Stimulated activated CD8-positive, alpha-beta memory T cell treated with anti-CD3 and anti-CD28 coated beads, Interleukin-4, amount 100 ng/mL, for 24 hours (primary cell): ENCODE data around the gene ERVFRD-1.

Experiments used
- DNase-seq: peaks from one replicate; pipeline ENCODE4 v3.0.0-alpha.2; 2020; ENCODE audit warnings: low read depth

Gene ERVFRD-1, protein sequence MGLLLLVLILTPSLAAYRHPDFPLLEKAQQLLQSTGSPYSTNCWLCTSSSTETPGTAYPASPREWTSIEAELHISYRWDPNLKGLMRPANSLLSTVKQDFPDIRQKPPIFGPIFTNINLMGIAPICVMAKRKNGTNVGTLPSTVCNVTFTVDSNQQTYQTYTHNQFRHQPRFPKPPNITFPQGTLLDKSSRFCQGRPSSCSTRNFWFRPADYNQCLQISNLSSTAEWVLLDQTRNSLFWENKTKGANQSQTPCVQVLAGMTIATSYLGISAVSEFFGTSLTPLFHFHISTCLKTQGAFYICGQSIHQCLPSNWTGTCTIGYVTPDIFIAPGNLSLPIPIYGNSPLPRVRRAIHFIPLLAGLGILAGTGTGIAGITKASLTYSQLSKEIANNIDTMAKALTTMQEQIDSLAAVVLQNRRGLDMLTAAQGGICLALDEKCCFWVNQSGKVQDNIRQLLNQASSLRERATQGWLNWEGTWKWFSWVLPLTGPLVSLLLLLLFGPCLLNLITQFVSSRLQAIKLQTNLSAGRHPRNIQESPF

DNA sequence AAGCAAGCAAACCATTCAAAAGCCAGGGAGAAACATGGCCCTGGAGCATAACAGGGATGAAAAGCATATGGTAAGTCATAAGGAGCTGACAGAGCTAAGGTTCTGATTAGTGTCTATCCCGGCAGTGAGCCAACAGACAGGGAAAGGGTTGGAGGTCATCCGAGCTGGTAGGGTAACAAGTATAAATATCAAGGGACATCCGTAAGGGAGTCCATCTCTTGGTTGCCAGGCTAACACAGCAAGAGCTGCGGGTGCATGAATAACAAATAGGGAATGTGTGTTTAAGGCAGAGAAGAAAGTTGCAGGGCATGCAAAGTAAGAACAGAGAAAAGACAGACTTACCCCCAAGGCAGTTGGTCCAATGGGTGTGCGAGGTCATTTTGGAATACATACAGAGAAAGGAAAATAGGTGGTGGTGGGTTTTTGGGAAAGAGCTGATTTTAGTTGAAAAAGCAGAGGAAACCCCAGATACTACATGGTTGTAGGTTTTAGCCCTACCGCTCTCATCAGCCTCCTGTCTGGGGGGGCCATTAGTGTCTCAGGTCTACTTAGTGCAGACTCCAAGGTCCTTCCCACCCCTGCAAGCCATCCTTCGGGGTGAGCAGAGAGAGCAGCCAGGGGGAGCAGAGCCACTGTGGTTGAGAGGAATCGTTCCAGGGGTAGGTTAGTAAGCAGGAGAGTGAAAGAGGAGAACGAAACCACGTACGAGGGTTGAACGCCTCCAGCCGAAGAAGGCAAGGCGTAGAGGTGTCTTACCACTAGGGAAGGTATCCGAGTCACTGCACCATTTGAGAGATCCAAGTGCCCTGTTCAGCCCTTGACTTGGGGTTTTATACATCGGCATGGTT lies at the start of gene ERVFRD-1:
ERVFRD-1 (minus strand) TSS at position 805 of the 848 bp plus-strand sequence. CDS start 6,415 bp downstream, outside the sequence.
- no peak for DNase-seq

DNA sequence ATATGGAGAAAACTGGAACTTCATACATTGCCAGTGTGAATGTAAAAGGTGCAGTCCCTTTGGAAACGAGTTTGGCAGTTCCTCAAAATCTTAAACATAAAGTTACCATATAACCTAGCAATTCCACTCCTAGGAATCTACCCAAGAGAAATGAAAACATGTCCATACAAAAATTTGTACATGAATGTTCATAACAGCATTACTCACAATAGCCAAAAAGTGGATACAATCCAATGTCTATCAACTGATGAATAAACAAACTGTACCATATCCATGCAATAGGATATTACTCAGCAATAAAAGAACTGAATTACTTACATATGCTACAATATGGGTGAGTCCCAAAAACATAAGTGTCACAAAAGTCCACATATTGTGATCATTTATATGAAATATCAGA lies 48.7 kb upstream of the ERVFRD-1 start:
- no peak for DNase-seq

- no peak for DNase-seq
Observed at GRCh38 chr6:11155589-11155988, 44.1 kb upstream of the ERVFRD-1 start.

- no peak for DNase-seq
Observed at GRCh38 chr6:11153447-11153846, 41.9 kb upstream of the ERVFRD-1 start.

DNA sequence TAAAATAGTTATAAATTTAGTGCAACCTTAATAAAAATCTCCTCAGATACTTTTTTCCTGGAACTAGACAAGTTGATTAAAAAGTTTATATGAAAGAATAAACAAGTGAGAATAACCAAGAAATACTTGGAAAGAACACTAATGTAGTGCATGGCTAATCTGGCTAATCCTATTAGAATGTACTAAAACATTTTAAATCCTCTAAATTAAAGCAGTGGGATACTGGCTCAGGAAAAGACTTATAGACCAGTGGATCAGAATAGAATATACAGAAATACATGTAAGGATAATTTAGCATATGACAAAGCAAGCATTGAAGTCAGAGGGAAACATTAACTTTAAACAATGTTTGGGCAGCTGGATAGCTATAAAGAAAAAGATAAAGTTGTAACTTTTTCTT lies 41.1 kb upstream of the ERVFRD-1 start:
- DNase-seq, result no peak

- DNase-seq, result no peak
Observed at GRCh38 chr6:11151488-11151887, 40.0 kb upstream of the ERVFRD-1 start.

- no peak for DNase-seq
Observed at GRCh38 chr6:11149551-11149950, 38.0 kb upstream of the ERVFRD-1 start.

DNA sequence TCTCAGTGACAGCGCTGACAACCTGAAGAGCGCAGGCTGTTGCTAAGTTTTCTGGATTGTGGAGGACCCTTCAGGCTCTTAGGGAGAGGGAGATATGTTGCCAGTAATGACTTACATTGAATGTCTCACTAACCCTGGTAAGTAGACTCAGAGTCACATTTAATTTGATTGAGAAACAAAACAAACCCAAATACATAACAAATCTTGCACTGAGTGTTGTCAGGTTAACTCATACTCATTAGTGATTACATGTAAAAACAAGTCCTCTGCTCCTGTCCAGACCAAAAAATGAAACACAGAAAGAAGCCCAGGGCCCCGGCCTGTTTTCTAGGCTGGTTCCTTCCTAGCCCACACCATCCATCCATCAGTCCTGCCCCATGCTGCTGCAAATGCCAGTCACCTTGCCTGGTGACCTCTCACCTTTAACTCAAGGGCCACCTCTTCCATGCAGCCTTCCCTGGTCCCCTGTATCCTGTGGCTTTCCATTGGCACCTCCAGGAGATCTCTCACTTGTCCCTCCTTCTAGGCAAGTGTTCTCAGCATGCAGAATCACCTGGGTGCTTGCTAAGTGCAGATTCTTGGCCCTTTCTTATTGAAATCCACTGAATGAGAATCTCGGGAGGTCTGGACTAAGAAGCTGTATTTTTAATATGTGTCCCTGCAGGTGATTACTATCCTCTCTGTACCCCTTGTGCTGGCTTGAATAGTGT lies 34.7 kb upstream of the ERVFRD-1 start:
- DNase-seq, result no peak

DNA sequence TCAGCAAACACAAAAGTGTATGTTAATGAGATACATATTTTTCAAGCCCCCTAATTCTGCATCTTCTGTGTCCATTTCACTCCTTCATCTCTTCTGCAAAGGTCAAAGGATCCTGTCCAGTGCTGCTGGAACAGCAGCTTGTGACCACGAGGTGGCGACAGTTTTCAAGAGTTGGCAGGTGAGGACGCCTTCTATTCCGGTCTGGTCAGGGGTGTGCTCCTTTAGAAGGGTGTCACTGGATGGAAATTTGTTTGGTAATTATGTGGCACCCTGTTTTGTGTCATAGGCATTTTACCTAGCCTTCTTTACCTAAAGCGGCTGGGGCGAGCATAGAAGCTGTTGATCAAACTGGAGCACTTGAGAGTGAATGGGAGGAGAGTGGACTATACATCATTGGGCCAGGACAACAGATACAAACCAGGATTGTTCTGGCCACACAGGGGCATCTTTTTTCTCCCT lies 32.9 kb upstream of the ERVFRD-1 start:
- peak; percentile 58 for DNase-seq

DNA sequence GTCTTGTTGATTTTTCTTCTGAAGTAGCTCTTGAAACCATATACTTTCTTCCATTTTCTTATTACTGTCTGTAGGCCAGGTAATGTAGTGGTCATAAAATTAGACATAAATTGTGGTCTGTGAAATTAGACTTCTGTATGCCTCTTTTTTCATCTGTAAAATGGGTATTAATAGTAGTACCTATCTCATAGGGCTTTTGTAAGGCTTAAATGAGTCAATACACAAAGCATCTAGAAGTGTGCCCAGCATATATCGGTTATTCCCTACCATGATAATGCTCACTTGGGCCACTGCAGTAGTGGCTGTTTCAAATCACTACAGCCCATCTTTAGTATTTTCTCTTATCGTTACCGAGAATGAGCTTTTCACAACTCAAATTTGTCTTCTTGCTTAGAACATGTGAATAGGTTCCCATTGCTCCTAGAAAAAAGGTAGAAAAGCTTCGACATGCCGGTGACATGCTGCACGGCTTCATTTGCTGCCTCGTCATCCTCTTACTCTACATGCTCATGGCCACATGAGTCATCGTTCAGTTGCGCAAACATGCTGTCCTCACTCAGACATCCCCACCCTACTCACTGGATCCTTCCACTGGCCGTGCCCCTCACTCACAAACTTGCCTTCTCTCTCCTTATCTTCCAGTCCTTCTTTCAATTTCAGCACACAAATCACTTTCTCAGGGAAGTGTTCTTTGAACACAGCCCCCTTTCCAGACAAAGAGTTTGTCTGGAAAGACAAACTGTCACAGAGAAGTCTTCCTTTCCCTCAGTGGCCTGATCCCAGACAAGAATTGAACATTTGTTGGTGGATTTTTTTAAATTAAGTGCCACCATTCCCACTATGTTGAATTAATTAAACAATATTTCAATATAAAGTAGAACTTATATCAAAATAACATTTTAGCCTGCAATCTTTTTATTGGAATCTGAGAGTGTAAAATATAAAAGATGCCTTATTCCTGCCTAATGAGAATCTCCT lies 32.2 kb upstream of the ERVFRD-1 start:
- DNase-seq, result no peak

DNA sequence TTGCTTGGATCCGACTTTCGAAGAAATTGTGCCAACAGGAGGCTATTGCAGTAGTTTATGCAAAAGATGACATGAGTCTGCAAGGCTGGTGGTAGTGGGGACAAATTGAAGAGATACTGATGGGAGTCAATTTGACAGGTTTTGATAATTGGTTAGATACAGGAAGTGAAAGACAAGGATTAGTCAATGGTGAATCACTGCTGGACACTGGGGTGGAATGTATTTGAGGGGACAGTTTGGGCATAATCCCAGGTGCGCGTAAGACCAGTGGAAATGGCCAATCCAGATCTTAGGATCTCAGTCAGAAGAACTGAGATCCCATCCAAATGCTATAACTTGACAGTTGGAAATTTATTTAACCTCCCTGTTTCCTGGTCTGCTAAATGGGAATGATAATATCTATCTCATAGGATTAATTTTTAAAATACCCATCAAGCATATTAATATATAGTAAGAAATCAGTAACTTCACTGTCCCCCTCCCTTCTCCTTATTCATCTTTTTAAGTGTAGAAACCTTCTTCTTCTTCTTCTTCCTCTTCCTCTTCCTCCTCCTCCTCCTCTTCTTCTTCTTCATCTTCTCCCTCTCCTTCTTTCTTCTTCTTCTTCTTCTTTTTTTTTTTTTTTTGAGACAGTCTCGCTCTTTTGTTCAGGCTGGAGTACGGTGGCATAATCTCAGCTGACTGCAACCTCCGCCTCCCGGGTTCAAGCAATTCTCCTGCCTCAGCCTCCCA lies 30.9 kb upstream of the ERVFRD-1 start:
- no peak for DNase-seq

DNA sequence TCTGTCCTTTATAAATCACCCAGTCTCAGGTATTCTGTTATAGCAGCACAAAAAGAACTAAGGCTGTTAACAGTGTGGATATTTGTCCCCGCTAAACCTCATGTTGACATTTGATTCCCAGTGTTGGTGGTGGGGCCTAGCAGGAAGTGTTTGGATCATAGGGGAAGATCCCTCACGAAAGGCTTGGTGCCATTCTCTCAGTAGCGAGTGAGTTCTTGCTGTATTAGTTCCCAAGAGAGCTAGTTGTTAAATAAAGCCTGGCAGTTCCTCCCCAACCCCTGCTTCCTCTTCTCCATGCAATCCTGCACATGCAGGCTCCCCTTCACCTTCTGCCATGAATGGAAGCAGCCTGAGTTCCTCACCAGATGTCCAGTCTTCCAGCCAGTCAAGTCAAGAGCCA lies 29.8 kb upstream of the ERVFRD-1 start:
- no peak for DNase-seq

DNA sequence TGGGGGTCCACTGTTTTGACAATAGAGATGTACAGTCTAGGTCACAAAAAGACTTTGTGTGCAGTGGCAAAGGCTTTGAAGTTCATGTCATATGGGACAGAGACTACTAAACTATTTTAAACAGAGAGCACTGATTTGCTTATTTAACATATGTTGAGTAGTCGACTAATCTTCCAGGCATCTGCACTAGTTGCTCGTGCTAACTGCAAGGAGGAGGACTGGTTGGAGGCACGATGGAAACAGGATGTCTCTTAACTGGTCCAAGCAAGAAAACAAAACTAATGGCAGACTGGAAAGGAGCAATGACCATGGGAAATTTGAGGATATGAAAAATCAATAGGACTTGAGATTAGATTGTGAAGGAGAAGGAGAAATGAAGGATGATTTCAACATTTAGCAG lies 28.5 kb upstream of the ERVFRD-1 start:
- no peak for DNase-seq

DNA sequence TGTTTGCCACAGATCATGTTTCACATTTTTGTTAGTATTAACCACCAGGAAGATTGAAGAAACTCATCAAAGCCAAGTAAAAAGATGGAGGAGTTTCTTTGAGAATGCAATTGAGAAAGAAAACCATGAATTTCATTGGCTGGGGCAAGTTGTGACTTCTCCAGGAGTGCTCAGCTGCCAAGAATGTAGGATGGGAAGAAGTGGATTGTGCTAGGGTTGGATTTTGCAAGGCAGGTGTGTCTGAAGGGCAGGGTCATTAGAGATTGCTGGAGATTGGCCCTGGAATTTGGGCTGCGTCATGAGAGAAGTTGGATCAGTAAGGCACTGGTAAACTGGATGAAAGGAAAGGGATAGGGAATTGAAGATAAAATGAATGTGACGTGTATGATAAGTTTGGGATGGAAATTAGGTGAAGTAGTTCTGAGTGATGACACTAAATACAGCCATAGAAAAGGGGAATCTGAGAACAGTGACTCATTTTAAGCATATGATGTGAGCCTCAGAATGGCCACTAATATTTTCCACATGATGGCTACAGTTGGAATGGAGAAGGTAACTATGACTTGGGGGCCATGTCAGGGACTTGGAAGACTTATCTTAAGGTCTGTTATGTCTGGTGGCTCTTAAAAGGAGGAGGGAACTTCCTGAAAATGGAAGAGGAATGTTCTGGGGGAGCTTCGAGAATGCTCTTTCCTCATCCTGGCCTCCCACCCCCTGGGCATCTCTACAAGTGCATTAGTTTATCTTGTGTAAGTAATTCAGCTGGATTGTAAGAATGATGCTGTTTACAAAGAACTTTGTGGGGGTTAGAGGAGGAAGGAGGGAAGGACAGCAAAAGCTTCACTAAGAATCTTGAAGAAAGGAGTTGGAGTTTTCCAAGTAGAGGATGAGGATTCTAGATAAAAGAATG lies 27.8 kb upstream of the ERVFRD-1 start:
- DNase-seq, result no peak

DNA sequence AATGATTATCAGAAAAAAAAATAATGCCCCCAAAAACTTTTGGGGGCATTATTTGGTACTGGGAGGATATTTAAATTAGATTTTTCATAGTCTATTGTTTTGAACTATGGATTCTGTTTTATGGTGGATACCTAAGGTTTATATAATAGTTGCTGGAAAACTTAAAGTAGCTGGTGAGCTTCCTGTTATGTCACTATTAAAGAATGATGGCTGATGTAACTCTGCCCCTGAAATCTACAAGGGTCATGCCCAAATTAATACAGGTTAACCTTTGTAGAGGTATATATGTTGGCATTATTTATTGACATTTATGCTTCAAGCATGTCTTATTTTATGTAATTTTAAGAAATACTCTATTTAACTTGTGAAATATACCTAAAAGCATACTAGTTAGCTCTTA lies 25.3 kb upstream of the ERVFRD-1 start:
- DNase-seq, result no peak

- no peak for DNase-seq
Observed at GRCh38 chr6:11133281-11133680, 21.8 kb upstream of the ERVFRD-1 start.

GRCh38 chr6:11132194-11132888 lies 20.8 kb upstream of the ERVFRD-1 start:
- DNase-seq, result no peak

DNA sequence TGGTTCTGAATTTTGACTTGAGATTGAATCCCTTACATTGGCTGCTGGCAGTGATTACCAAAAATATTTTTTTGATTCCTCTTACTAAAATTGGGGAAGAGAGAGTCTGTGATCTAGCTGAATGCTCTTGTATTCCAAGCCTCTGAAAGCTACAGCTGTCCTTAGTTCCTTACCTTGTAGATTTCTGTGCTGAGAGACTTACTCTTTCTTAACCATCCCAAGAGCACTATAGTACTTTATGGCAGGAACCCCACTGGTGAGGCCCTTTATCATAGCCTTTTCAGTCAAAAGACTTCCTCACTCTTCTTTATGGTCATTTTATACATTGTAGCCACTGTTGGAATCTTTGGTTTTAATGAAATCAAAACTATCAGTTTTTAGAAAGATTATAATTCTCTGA lies 19.1 kb upstream of the ERVFRD-1 start:
- no peak for DNase-seq
